K562 (cell line): ENCODE results near the gene MYO10. TPM values are rescaled to one million over a fixed set of nuclear protein-coding genes. Genes with fewer than 3 reads are reported as not detected.

ENCODE experiments used
- CBX2 ChIP-seq: fragments of 200-600 bp; sonication (generic); IDR thresholded peaks from one replicate; pipeline ENCODE4 v1.6.1; 2012; ENCODE audit warnings: mild to moderate bottlenecking, low read length, inconsistent platforms; ENCODE audit not compliant: insufficient read depth, poor library complexity, severe bottlenecking
- HEY1 ChIP-seq: fragments of 250-450 bp; sonication (Bioruptor Pico); IDR thresholded peaks from 2 replicates; pipeline ENCODE4 v1.5.0; 2020; ENCODE audit warnings: mild to moderate bottlenecking, moderate library complexity, borderline replicate concordance
- MAFK ChIP-seq: IDR thresholded peaks from 2 replicates; pipeline ENCODE4 v1.6.1; 2011; ENCODE audit warnings: low read length, improper control_type of control experiment
- SIN3B ChIP-seq: fragments of 450-650 bp; IDR thresholded peaks from 2 replicates; pipeline ENCODE4 v1.6.1; 2017; ENCODE audit warnings: low read depth, mild to moderate bottlenecking, moderate library complexity
- TCF7 ChIP-seq: sonication (generic); IDR thresholded peaks from 2 replicates; pipeline ENCODE4 v1.6.1; 2016; ENCODE audit warnings: antibody characterized with exemption, borderline replicate concordance
- ZNF707 ChIP-seq: fragments of 250-450 bp; sonication (Bioruptor Pico); conservative IDR thresholded peaks from 2 replicates; pipeline ENCODE4 v1.8.0; 2022; ENCODE audit warnings: inconsistent platforms, mild to moderate bottlenecking, moderate library complexity
- polyA plus RNA-seq, 8 experiments: library from polyadenylated mRNA; depleted of rRNA in 4 of 8; stranded (reverse) in 5 of 8; unstranded in 3 of 8; fragments of >200 nt; fragmentation: Nextera tagmentation in 2 of 8; fragmentation: Illumina TruSeq in 1 of 8; extraction: Ambion mirVana in 2 of 8; extraction: Trizol in 1 of 8; gene quantifications; 2 replicates each; pipeline versions ENCODE4 v1.2.1 to v1.2.3, GENCODE V29; 2011 to 2014; ENCODE audit warnings: inconsistent platforms in 1 of 8, missing spikeins in 1 of 8
- total RNA-seq, 7 experiments: library from RNA; depleted of rRNA in 6 of 7; stranded (reverse); fragments of >200 nt in 6 of 7; fragmentation: Illumina TruSeq in 2 of 7; extraction: Trizol in 2 of 7; gene quantifications; 2 replicates each; pipeline versions ENCODE4 v1.2.1 to v1.2.3, GENCODE V29; 2011 to 2021; ENCODE audit warnings: low replicate concordance in 1 of 7
- TF ChIP-seq, protein P1 (sequence below): sonication (generic); formaldehyde crosslinking; IDR thresholded peaks from 2 replicates; pipeline ENCODE4 v1.9.0; 2022; ENCODE audit warnings: mild to moderate bottlenecking, missing genetic modification reagents
- TF ChIP-seq, protein P2 (sequence below): fragments of 450-650 bp; IDR thresholded peaks from 2 replicates; pipeline ENCODE4 v1.6.1; 2017; ENCODE audit warnings: antibody characterized with exemption
- TF ChIP-seq, protein P3 (sequence below): fragments of 250-450 bp; sonication (Bioruptor Pico); IDR thresholded peaks from 2 replicates; pipeline ENCODE4 v1.5.1; 2021; ENCODE audit warnings: mild to moderate bottlenecking

The MYO10 gene
- total and polyA plus RNA-seq, 9 of the 15 experiments (the other 6 are each of a cell fraction or from before 2014, with no cell fraction given) = 0.04 to 0.24 TPM; not detected in 7

DNA sequence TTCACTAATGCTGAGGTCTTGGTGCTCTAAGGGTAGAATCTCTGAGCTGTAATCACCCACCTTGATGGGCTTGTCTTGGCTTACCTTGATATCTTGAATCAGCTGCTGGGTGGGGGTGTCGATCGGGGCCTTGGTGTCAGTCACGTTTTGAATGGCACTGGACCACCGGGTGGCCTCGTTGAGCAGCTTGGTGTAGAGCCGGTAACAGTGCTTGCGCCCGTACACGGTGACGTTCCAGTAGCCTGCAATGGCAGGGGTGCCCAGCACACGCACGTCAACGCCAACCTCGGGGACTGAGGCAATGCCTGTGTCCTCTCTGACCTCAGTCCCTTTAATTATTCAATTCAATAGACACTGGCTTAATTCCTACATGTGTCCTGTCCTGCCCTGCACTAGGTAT lies 256.2 kb downstream of the MYO10 start (continued):
- no peak for TF ChIP-seq ZNF707
- TF ChIP-seq SIN3B = no peak
- TF ChIP-seq MAFK = no peak
- TF ChIP-seq CBX2 = no peak
- TF ChIP-seq, protein P1, sequence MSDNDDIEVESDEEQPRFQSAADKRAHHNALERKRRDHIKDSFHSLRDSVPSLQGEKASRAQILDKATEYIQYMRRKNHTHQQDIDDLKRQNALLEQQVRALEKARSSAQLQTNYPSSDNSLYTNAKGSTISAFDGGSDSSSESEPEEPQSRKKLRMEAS (CRISPR knock-in tag) = no peak
- no peak for TF ChIP-seq HEY1 (CRISPR knock-in tag)
- TF ChIP-seq, protein P2, sequence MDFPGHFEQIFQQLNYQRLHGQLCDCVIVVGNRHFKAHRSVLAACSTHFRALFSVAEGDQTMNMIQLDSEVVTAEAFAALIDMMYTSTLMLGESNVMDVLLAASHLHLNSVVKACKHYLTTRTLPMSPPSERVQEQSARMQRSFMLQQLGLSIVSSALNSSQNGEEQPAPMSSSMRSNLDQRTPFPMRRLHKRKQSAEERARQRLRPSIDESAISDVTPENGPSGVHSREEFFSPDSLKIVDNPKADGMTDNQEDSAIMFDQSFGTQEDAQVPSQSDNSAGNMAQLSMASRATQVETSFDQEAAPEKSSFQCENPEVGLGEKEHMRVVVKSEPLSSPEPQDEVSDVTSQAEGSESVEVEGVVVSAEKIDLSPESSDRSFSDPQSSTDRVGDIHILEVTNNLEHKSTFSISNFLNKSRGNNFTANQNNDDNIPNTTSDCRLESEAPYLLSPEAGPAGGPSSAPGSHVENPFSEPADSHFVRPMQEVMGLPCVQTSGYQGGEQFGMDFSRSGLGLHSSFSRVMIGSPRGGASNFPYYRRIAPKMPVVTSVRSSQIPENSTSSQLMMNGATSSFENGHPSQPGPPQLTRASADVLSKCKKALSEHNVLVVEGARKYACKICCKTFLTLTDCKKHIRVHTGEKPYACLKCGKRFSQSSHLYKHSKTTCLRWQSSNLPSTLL = no peak
- TF ChIP-seq TCF7 = no peak
- TF ChIP-seq, protein P3, sequence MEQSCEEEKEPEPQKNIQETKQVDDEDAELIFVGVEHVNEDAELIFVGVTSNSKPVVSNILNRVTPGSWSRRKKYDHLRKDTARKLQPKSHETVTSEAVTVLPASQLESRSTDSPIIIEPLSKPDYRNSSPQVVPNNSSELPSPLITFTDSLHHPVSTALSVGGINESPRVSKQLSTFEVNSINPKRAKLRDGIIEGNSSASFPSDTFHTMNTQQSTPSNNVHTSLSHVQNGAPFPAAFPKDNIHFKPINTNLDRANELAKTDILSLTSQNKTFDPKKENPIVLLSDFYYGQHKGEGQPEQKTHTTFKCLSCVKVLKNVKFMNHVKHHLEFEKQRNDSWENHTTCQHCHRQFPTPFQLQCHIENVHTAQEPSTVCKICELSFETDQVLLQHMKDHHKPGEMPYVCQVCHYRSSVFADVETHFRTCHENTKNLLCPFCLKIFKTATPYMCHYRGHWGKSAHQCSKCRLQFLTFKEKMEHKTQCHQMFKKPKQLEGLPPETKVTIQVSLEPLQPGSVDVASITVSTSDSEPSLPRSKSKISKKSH (CRISPR knock-in tag) = no peak
